ENCODE data around the gene ZNRD2. TPM values are rescaled to one million over a fixed set of nuclear protein-coding genes. Genes with fewer than 3 reads are reported as not detected.

Gene ZNRD2
- total RNA-seq, 1 experiment from 2014 or later, result 45.8 TPM

- no peak overlapping the region for H4K91ac ChIP-seq (ENCODE audit: insufficient read length, low read depth, low read length)
- no peak overlapping the region for H3K4me2 ChIP-seq (ENCODE audit: insufficient read depth, insufficient read length, low read length)
- H2BK12ac ChIP-seq (ENCODE audit: insufficient read length, low read depth, low read length), result no peak overlapping the region
- no peaks in the 10 kb centered on the region for H3K79me1 ChIP-seq (ENCODE audit: insufficient read depth, low read depth, low read length, poor library complexity, severe bottlenecking)
- no peak overlapping the region for H2BK120ac ChIP-seq (ENCODE audit: low read depth, low read length, poor library complexity, severe bottlenecking)
- H3K14ac ChIP-seq (ENCODE audit: insufficient read depth, low read length), result no peak overlapping the region
- H4K5ac ChIP-seq (ENCODE audit: insufficient read length, low read depth, low read length), result no peak overlapping the region
- H3K4ac ChIP-seq (ENCODE audit: low read depth, low read length), result no peak overlapping the region
- no peak overlapping the region for H2BK20ac ChIP-seq (ENCODE audit: low read depth, low read length, poor library complexity, severe bottlenecking)
- no peaks in the 10 kb centered on the region; the same call in 1 of the 2 replicates for H3K27me3 ChIP-seq (ENCODE audit: insufficient read depth, low read length)
- peaks cover 3 to 33% of the 10 kb centered on the region in 2 experiments for H3K4me1 Mint-ChIP-seq
- WGBS (ENCODE audit: extremely low coverage, insufficient read length, low lambda C conversion rate), result no CpG with 5 or more reads among the region's 2 CpGs
- H3K4me3 Mint-ChIP-seq, result peak overlapping the region in 1 of 2 experiments; percentile 34; a peak in 1 of 5 replicates
- H3K27ac ChIP-seq (ENCODE audit: insufficient read length, low read depth, low read length), result no peak overlapping the region
- no peak overlapping the region for H2AFZ ChIP-seq (ENCODE audit: low read length)
- no peaks in the 10 kb centered on the region for H4K20me1 ChIP-seq (ENCODE audit: control insufficient read depth, insufficient read depth, insufficient read length)
- no peak overlapping the region for H3K9ac ChIP-seq (ENCODE audit: extremely low read depth, insufficient read length, low read length)
- no peak overlapping the region for H4K8ac ChIP-seq (replicated peaks; ENCODE audit: insufficient read length, low read depth, low read length)
- H3T11ph ChIP-seq (ENCODE audit: low read length), result no peak overlapping the region
- H3K23ac ChIP-seq (ENCODE audit: insufficient read length, low read depth, low read length), result no peak overlapping the region
- no peaks in the 10 kb centered on the region for H3K79me2 ChIP-seq (ENCODE audit: insufficient read depth, low read length)
- no peak for TF ChIP-seq CTCF (conservative IDR thresholded peaks at IDR 0.05)
- H3K4me1 ChIP-seq (ENCODE audit: insufficient read depth, low read length), result no peaks in the 10 kb centered on the region
- H2AK5ac ChIP-seq (ENCODE audit: insufficient read length, low read length), result no peak overlapping the region
- H2BK5ac ChIP-seq (ENCODE audit: insufficient read length, low read length), result no peak overlapping the region
- H3K27me3 Mint-ChIP-seq (ENCODE audit: low read depth), result peaks cover 21% of the 10 kb centered on the region
- no peaks in the 10 kb centered on the region for H3K23me2 ChIP-seq (ENCODE audit: insufficient read length, low read depth, low read length, poor library complexity, severe bottlenecking)
- no peak overlapping the region for H3K18ac ChIP-seq (ENCODE audit: insufficient read length, low read depth, low read length)
- no peaks in the 10 kb centered on the region for H3K9me3 ChIP-seq (ENCODE audit: control insufficient read depth, low read depth, low read length)
- H3K9me3 Mint-ChIP-seq, result no peaks in the 10 kb centered on the region
- no peak overlapping the region for H2BK15ac ChIP-seq (ENCODE audit: low read depth, low read length)
- H3K27ac Mint-ChIP-seq, result 0 out of 7 replicates have a peak overlapping the region, but pooled peaks of 1 of the 3 experiments have one; percentile 57
- H3K36me3 Mint-ChIP-seq (ENCODE audit: insufficient read depth in 1 of 3, low read depth in 3 of 3), result peaks cover 0 to 4% (median 3%) of the 10 kb centered on the region in 3 experiments; a peak in 3 of 7 replicates
- H3K56ac ChIP-seq (ENCODE audit: insufficient read length, low read depth, low read length), result no peak overlapping the region
- DNase-seq, result peak; percentile 67
These were observed 16.4 kb downstream of the ZNRD2 start for GRCh38 chr11:65586676-65587075.

All from H9 (cell line).